Hypothalamus (tissue), 51 donors: ENCODE data around the gene RPS6KL1.

ENCODE experiments used
- DNase-seq, 51 donors: peaks; one replicate each; lab custom pipeline; 2025; lab: John Stamatoyannopoulos, UW

The RPS6KL1 gene

DNA sequence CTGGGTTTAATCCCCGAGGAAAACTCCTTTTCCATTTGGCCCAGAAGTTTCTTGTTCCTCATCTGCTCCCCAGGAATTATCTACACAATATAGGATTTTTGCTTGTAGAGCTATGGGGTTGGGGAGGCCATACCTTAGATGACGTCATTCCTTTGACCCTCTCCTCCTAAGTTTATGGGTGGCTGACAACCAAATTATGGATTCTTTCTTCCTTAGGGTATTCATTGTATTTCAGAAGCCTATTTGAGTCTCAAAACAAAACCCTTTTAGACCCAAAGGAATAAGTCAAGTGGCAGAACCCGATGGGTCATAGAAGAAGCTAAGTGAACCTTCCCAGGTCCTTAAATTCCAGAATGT, 61.3 kb downstream of the RPS6KL1 start:
- no peak for DNase-seq

DNA sequence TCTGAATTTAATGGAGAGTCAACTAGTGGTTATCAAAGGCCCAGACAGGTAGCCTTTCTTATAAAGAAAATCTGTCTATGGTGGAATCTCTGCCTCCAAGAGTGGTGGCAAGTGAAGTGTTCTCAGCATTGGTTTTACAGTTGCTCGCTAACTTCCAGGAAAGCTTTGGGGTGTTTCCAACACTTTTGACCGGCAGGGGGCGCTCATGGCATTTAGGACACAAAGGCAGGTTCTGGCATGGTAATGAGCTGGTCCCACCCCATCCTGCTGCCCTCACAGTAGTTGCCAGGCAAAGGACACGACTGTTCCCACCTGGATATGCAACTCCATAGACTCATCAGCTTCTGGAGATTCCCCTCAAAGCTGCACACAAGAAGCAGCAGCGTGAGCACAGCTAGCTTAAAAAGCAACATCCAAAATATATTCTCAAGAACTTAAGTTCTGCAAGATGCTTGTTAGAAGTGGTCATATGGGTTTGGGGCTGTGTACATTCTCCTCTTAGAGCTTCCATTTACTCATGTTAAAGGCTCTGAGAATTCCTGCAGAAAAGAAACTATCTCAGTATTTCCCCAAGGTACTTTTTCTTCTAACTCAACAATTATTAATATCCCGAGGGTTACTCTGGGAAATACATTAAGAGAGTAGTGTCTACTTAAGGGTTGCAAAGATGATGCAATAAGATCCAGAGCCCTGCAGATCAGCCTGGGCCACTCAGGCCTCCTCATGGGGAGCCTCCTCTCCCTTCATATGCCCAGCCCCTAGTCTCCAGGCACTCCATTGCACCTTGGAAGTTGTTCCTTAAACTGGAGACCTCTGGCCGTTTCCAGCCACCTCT, 61.9 kb downstream of the RPS6KL1 start:
- peak in 50 of 51 donors; percentile 30 to 99 (median 73) for DNase-seq

DNA sequence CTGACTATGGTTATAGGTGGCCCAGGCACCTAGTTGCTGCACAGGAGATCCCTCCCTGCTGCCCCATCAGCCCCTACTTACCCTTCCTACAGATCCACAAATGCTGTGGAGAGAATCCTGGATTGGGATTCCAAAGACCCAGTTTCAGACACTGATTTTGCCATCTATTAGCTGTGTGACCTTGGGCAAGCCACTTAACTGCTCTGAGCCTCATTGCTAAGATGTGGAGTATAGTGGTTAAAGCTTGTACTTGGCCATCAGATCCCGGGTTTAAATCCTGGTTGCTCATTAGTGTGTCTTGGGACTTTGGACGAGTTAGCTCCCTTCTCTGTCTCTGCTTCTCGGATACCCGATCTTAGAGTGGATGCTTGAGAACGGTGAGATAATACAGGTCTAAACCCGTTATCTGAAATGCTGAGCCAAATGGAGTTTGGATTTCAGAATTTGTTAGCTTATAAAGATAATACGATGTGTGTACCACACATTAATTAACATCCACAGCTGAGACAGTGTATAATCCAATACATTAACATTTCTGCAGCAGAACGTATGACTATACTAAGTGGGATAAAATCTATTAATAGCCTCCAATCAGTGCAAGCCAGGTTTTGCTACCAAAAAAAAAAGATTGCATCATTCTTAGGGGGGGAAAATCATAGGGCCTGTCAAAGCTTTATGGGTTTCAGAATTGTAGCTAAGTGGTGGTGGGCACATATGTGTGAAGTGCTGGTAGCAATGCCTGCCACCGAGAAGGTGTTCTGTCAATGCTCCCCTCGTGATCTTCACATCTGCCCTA, 63.1 kb downstream of the RPS6KL1 start:
- DNase-seq = no peak

DNA sequence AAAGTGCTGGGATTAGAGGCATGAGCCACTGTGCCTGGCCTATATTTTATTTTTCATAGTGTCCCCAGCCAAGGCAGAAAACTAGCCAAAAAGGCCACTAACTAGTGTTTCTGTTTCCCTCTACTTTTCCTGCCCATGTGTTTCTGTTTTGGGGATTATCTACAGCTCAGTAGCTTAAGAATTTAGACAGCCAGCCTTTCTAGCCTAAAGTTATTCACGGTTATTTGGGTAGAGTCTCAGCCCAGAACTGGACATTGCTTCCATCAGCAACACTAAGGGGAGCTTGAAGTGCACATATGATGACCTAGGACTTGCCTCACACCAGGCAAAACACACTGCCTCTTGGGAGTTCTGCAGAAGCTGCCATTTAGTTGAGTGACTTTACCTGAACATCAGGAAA, 65.0 kb downstream of the RPS6KL1 start:
- DNase-seq = no peak

DNA sequence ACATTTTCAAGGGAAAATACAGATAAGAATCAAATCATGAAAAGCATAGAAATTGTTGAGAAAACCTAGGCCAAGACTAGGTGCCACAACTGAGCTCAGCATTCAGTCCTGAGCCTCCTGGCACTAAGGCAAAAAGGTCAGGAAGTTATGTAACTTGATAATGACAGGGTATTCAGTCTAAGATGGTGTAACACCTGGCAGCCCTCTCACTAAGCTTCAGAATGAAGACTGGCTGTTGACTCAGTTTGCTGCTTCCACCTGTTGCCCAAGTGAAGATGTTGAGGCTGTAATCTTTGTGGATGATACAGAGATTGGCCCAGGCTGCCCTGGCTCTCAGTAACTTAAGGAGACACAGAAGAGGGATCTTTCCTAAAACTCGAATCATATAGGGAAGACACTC, 66.7 kb downstream of the RPS6KL1 start:
- no peak for DNase-seq

DNA sequence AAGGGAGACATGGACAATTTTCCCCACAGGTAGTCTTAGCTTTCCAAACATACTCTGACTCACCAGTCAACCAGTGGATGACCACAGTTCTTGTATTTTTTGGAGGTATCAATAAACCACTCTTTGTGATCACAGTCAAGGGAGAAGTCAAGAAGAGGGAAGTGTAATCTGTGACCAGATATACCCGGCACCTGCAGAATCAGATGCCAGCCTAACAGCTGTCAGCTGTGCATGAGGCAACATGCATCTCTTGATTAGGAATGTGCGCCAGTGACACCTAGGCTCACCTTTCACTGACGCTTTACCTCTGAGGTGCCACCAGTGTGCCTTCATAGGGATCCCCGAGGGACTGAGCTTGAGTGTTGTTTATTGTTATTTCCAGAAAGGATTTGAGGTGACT, 67.1 kb downstream of the RPS6KL1 start:
- no peak for DNase-seq

DNA sequence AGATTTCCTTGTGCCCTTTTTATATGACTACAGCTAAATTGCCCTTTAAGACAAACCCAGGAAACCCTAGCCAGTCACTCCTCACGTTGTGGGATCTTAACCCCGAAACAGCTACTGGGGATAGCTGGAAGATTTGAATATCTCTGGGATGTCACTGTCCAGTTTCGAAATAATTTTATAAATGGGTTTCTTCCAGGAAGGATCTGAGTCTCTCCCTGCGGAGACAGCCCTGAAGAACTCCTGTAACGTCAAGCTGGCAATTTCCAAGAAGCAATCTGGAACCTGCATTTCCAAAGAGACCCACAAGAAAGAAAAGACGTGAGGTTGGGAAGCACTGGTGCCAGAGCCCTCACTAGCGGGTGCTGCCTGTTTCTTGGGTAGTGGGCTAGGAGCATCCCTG, 68.0 kb downstream of the RPS6KL1 start:
- no peak for DNase-seq
